Ishikawa (cell line): ENCODE measurements around the gene CIPC.

ENCODE experiments used
- CEBPB ChIP-seq: IDR thresholded peaks from 2 replicates; pipeline ENCODE4 v1.6.1; 2012
- CREB1 ChIP-seq: IDR thresholded peaks from 2 replicates; pipeline ENCODE4 v1.6.1; 2012; ENCODE audit warnings: low read depth
- EGR1 ChIP-seq: IDR thresholded peaks from 2 replicates; pipeline ENCODE4 v1.6.1; 2012
- EP300 ChIP-seq: IDR thresholded peaks from 2 replicates; pipeline ENCODE4 v1.6.1; 2012; ENCODE audit warnings: borderline replicate concordance
- FOXM1 ChIP-seq: IDR thresholded peaks from 2 replicates; pipeline ENCODE4 v1.6.1; 2012; ENCODE audit warnings: low read depth, borderline replicate concordance
- NFIC ChIP-seq: IDR thresholded peaks from 2 replicates; pipeline ENCODE4 v1.6.1; 2012
- RAD21 ChIP-seq: IDR thresholded peaks from 2 replicates; pipeline ENCODE4 v1.6.1; 2012; ENCODE audit warnings: low read depth
- TAF1 ChIP-seq: IDR thresholded peaks from 2 replicates; pipeline ENCODE4 v1.6.1; 2012; ENCODE audit warnings: low read depth, mild to moderate bottlenecking
- TCF12 ChIP-seq: IDR thresholded peaks from 2 replicates; pipeline ENCODE4 v1.6.1; 2012; ENCODE audit warnings: low read depth
- TEAD4 ChIP-seq: IDR thresholded peaks from 2 replicates; pipeline ENCODE4 v1.6.1; 2012
- YY1 ChIP-seq: IDR thresholded peaks from 2 replicates; pipeline ENCODE4 v1.6.1; 2012; ENCODE audit warnings: low read depth
- TF ChIP-seq, protein P1 (sequence below): IDR thresholded peaks from 2 replicates; pipeline ENCODE4 v1.6.1; 2012
- TF ChIP-seq, protein P2 (sequence below): IDR thresholded peaks from 2 replicates; pipeline ENCODE4 v1.6.1; 2012; ENCODE audit warnings: low read depth, mild to moderate bottlenecking
- TF ChIP-seq, protein P3 (sequence below): IDR thresholded peaks from 2 replicates; pipeline ENCODE4 v1.6.1; 2012

DNA sequence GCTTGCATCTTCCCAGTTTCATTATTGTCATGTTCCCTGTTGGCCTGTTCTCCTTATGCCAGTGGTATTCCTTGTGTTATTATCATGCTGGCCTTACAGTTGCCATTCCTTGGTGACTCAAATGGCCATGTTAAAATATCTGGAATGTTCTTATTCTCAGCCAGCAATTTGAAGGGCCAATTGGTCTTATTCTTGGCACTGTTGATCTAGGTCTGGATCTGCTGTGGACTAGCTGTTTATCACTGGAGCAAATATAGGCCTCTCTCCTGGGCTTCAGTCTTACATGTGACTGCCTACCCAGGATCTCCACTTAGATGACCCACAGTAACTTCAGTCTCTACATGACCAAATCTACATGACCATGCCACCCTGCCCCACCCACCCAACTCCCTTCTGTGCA, 5.4 kb downstream of the CIPC start:
- TF ChIP-seq EP300 = no peak
- TF ChIP-seq TCF12 = no peak
- no peak for TF ChIP-seq CEBPB
- TF ChIP-seq, protein P1, sequence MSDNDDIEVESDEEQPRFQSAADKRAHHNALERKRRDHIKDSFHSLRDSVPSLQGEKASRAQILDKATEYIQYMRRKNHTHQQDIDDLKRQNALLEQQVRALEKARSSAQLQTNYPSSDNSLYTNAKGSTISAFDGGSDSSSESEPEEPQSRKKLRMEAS = no peak
- TF ChIP-seq TAF1 = no peak
- TF ChIP-seq RAD21 = no peak
- no peak for TF ChIP-seq YY1
- TF ChIP-seq, protein P2, sequence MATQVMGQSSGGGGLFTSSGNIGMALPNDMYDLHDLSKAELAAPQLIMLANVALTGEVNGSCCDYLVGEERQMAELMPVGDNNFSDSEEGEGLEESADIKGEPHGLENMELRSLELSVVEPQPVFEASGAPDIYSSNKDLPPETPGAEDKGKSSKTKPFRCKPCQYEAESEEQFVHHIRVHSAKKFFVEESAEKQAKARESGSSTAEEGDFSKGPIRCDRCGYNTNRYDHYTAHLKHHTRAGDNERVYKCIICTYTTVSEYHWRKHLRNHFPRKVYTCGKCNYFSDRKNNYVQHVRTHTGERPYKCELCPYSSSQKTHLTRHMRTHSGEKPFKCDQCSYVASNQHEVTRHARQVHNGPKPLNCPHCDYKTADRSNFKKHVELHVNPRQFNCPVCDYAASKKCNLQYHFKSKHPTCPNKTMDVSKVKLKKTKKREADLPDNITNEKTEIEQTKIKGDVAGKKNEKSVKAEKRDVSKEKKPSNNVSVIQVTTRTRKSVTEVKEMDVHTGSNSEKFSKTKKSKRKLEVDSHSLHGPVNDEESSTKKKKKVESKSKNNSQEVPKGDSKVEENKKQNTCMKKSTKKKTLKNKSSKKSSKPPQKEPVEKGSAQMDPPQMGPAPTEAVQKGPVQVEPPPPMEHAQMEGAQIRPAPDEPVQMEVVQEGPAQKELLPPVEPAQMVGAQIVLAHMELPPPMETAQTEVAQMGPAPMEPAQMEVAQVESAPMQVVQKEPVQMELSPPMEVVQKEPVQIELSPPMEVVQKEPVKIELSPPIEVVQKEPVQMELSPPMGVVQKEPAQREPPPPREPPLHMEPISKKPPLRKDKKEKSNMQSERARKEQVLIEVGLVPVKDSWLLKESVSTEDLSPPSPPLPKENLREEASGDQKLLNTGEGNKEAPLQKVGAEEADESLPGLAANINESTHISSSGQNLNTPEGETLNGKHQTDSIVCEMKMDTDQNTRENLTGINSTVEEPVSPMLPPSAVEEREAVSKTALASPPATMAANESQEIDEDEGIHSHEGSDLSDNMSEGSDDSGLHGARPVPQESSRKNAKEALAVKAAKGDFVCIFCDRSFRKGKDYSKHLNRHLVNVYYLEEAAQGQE = no peak
- TF ChIP-seq, protein P3, sequence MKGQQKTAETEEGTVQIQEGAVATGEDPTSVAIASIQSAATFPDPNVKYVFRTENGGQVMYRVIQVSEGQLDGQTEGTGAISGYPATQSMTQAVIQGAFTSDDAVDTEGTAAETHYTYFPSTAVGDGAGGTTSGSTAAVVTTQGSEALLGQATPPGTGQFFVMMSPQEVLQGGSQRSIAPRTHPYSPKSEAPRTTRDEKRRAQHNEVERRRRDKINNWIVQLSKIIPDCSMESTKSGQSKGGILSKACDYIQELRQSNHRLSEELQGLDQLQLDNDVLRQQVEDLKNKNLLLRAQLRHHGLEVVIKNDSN = no peak
- TF ChIP-seq TEAD4 = no peak
- no peak for TF ChIP-seq NFIC
- no peak for TF ChIP-seq CREB1
- TF ChIP-seq EGR1 = no peak
- TF ChIP-seq FOXM1 = no peak
